Measurements from ENCODE around the gene ERFE. TPM values are rescaled to one million over a fixed set of nuclear protein-coding genes. Genes with fewer than 3 reads are reported as not detected.
"Not testable (repeated sequence)": the region's sequence is repeated elsewhere in the genome, so short reads cannot be mapped to it uniquely, and the experiment has no call there.

ERFE gene
- 1 to 10 TPM; 4.4 to 7.8 (median 5.1) TPM for polyA plus RNA-seq (ENCODE audit: insufficient read length in 4 of 4)

GRCh38 chr2:238158509-238159070 lies at the start of gene ERFE:
TSS of gene ERFE (plus strand) at chr2:238158970. CDS start at chr2:238159008, 38 bp downstream.
- DNase-seq (ENCODE audit: low read depth in 4 of 4, low spot score in 2 of 4) = no peak

GRCh38 chr2:238113611-238114010 lies 45.2 kb upstream of the ERFE start:
- no peak for DNase-seq (ENCODE audit: low read depth in 4 of 4, low spot score in 2 of 4)

- no peak for DNase-seq (ENCODE audit: low read depth in 4 of 4, low spot score in 2 of 4)
These were observed 44.4 kb upstream of the ERFE start for GRCh38 chr2:238114331-238114841.

- DNase-seq (ENCODE audit: low read depth in 4 of 4, low spot score in 2 of 4) = no peak
These were observed 43.7 kb upstream of the ERFE start for GRCh38 chr2:238114851-238115660.

- not testable (repeated sequence) for DNase-seq (ENCODE audit: low read depth in 4 of 4, low spot score in 2 of 4)
These were observed 43.1 kb upstream of the ERFE start for GRCh38 chr2:238115709-238116108.

GRCh38 chr2:238116298-238117198 lies 42.2 kb upstream of the ERFE start:
- DNase-seq (ENCODE audit: low read depth in 4 of 4, low spot score in 2 of 4) = no peak

- DNase-seq (ENCODE audit: low read depth in 4 of 4, low spot score in 2 of 4) = no peak
These were observed 41.3 kb upstream of the ERFE start for GRCh38 chr2:238117199-238118154.

GRCh38 chr2:238119756-238120462 lies 38.9 kb upstream of the ERFE start:
- no peak for DNase-seq (ENCODE audit: low read depth in 4 of 4, low spot score in 2 of 4)

GRCh38 chr2:238120463-238121298 lies 38.1 kb upstream of the ERFE start:
- DNase-seq (ENCODE audit: low read depth in 4 of 4, low spot score in 2 of 4) = no peak

GRCh38 chr2:238121511-238122286 lies 37.1 kb upstream of the ERFE start:
- no peak for DNase-seq (ENCODE audit: low read depth in 4 of 4, low spot score in 2 of 4)

- DNase-seq (ENCODE audit: low read depth in 4 of 4, low spot score in 2 of 4) = no peak
These were observed 36.2 kb upstream of the ERFE start for GRCh38 chr2:238122287-238123217.

- no peak for DNase-seq (ENCODE audit: low read depth in 4 of 4, low spot score in 2 of 4)
These were observed 35.4 kb upstream of the ERFE start for GRCh38 chr2:238123218-238123971.

GRCh38 chr2:238123991-238124470 lies 34.7 kb upstream of the ERFE start:
- DNase-seq (ENCODE audit: low read depth in 4 of 4, low spot score in 2 of 4) = no peak

GRCh38 chr2:238124488-238125126 lies 34.2 kb upstream of the ERFE start:
- no peak for DNase-seq (ENCODE audit: low read depth in 4 of 4, low spot score in 2 of 4)

Measured in left renal cortex interstitium (tissue), 4 donors.